ENCODE data around the gene FYB2.
"Not testable (repeated sequence)": the region's sequence is repeated elsewhere in the genome, so short reads cannot be mapped to it uniquely, and the experiment has no call there.

The FYB2 gene

GRCh38 chr1:56795870-56796269 lies 23.3 kb downstream of the FYB2 start:
- DNase-seq = no peak

GRCh38 chr1:56790036-56790435 lies 29.2 kb downstream of the FYB2 start:
- DNase-seq = no peak

- no peak for DNase-seq
These were observed 30.6 kb downstream of the FYB2 start for GRCh38 chr1:56788588-56788987.

- no peak for DNase-seq
These were observed 31.1 kb downstream of the FYB2 start for GRCh38 chr1:56788102-56788501.

GRCh38 chr1:56787330-56787729 lies 31.9 kb downstream of the FYB2 start:
- DNase-seq = no peak

DNA sequence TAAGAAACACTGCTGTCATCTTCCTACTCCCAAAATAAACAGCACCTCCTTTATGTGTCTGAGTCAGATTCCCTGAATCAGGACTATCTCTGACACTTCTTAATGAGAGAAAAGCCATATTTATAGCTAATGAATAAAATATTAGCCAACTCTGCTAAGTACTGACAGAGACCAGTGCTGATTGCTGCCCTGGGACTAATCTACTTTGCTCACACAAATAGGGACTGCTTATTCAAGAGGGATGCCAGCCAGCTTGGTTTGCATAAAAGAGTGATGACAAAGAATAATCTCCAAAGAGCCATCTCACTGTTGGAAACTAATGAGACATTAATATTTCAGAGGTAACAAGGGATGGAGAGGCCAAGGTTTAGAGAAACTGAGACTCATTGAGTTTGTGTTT lies 36.4 kb downstream of the FYB2 start:
- no peak for DNase-seq

- DNase-seq = no peak
These were observed 38.4 kb downstream of the FYB2 start for GRCh38 chr1:56780826-56781225.

DNA sequence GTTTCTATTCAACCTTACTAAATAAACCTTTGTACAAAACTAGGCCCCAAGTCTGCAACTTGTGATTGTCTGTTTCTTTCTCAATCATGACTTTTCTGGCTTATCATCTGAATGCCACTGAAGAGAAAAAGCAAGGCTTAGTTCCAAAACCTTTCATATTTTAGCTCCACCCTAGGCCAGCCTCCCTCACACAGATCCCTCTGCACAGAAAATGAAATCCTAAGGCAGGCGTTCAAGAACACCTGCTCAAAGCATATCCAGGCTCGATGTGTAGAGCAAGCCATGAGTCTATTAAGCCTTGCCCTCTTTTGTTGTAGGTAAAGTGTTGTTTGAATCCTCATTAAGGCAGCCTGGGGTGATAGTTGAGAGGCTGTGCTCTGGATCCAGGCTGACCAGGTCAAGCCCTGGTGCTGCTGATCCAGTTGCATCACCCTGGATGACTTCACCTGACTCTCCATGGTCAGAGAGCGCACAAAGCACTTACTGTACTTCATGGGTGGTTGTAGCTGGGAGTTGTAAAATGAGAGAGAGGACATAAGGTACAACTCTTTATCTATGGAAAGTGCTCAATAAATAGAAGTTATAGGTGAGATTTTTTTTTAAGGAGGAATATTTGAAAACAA lies 39.0 kb downstream of the FYB2 start:
- DNase-seq = no peak

DNA sequence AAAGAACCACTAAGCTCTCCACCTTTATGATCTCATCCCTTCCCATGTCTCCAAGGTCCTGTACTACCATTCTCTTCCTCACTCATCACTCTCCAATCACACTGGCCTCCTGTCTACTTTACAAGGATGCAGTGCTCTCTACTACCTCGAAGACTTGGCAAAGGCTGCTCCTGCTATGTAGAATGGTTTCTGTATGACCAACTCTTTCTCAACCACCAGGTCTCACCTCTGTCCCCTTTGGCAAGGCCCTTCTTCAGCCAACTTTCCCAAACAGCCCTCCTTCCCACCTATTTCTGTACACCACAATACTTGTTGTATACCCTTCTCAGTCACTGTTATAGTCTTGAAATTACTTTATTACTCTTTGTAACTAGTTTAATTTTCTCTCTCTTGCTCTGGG lies 41.2 kb downstream of the FYB2 start:
- no peak for DNase-seq

GRCh38 chr1:56774732-56775131 lies 44.5 kb downstream of the FYB2 start:
- DNase-seq = not testable (repeated sequence)

- no peak for DNase-seq
These were observed 45.1 kb downstream of the FYB2 start for GRCh38 chr1:56774067-56774609.

DNA sequence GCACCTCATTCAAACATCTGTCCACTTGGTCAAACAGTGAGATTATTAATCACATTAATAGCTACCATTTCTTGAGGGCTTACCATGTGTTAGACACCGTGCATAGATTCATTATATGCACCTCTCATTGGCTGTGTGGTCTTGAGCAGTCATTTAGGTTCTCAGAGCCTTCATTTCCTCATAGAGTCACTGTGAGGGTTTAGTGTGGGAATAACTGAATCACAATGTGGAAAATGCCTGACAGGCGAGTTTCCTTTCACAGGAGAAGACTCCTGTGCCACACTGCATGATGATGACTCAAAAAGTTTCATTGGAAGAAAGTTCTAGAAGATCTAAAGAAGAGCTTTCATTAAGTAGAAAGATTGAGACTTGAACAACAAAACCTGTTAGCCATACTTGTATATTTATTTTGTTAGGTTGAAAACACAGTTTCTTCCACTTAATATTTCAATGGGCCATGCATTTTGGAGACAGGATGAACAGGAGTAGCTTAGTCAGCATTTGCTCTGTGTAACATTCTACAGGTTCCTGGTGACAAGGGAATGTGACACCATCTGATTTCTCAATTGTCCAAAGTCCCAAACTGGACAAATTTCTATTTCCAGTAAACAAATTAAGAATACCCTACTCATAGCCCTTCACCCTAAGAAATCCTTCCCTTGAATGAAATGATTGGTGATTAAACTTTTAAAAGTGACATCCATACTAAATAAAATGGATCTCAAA lies 45.7 kb downstream of the FYB2 start:
- no peak for DNase-seq

- DNase-seq = no peak
These were observed 47.5 kb downstream of the FYB2 start for GRCh38 chr1:56771717-56772116.

DNA sequence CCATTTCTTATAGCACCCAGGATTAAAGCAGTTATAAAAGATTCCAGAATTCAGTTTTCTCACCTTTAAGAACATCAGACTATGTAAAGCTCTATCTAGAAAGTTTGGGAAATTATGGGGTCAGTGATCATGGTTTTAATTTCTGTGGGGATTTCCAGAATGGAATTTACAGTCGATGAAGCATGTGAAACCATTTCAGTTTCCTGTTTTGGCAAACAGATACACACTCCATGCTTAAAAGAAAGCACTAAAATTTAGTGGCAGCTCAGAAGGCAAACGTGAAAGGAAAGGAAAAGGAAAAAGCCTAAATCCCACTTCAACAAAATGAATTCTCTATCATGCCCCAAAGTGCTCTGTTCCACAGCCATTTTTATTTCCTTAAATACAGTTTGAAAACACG lies 60.4 kb downstream of the FYB2 start:
- no peak for DNase-seq

DNA sequence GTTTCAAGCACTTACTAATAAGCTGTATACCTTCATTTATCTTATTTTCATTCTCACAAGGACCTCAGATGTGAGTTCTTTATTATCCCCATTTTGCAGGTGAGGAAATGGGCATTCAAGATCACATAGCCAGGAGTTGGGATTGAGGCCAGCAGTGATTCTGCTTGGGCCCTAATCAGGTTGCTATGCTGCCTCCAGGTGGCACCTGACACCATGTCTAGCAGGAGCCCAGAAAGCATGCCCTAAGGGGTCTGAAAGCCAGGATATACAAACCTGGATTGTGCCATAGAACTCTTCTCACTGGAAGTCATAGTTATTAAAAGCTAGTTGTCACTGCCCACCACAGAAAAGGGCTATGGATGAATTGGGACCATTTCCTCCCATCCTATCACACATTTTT lies 61.1 kb downstream of the FYB2 start:
- no peak for DNase-seq

DNA sequence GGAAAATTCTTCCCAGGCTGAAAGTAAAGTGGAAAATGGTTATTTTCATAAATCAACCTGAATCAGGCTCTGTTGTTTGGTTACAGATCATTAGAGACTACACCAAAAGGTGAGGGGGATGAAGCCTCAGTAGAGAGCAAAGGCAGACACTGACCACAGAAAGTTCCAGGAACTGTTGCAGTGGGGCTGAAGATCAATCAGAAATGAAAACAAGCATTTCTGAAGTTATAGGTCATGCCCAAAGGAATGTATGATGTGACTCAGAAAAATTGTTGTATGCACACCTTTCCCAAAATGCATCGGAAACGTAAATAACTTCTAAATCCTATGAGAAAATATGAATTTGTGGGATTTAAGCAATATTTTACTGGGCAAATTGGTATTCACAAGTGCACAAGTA lies 63.3 kb downstream of the FYB2 start:
- no peak for DNase-seq

DNA sequence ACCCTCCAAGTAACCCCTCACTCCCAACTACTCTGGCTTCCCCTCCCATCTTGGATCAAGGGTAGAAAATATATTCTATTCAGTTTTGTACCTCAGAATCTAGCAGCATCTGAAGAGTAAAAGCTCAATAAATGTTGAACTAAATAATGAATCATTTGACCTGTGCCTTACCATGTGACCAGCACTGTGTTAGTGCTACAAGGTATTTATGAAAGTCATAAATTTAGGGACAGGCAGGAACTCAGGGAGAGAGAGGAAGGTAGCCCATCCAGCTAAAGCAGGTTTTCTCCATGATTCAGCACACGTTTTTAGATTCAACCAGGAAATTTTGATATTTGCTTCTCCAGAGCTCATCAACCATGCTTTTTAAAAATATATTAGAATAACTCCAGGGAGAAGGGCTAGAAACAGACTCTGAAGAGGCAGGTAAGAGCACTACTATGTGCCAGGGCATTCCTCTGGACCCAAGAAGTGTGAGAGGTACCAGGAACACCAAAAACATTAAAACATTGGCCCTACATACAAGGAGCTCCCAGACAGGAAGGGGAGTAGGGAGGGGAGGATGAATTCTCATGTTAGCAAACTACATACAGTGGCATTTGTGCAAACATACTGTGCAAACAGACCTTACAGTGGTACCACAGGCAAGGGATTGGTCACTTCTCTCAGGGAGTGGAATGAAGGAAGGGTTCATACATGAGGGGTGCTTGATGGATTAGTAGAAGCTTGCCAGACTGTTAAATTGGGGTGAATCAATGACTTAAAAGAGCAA lies 64.3 kb downstream of the FYB2 start:
- no peak for DNase-seq

GRCh38 chr1:56745231-56745630 lies 74.0 kb downstream of the FYB2 start:
- no peak for DNase-seq

- DNase-seq = no peak
These were observed 90.2 kb downstream of the FYB2 start for GRCh38 chr1:56728964-56729363.

- DNase-seq = no peak
These were observed 92.5 kb downstream of the FYB2 start for GRCh38 chr1:56726706-56727105.

- no peak for DNase-seq
These were observed 100.0 kb downstream of the FYB2 start for GRCh38 chr1:56719171-56719570.

DNA sequence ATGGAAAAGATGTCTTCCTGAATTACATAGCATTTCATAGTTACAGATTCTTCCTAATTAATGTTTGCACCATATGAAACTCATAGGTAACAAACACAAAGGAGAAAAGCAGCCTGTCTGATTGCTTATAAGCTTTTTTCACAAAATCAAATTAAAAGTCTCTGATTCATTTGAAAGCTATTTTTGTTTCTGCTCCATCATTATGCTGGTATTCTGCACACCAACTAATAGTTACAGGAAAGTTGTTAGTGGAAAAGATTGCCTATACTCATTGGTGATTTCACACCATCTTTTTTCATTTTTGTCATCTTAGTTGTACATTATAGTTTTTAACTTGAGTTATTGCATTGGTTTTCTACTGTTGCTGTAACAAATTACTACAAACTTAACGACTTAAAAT lies 104.0 kb downstream of the FYB2 start:
- DNase-seq = no peak

DNA sequence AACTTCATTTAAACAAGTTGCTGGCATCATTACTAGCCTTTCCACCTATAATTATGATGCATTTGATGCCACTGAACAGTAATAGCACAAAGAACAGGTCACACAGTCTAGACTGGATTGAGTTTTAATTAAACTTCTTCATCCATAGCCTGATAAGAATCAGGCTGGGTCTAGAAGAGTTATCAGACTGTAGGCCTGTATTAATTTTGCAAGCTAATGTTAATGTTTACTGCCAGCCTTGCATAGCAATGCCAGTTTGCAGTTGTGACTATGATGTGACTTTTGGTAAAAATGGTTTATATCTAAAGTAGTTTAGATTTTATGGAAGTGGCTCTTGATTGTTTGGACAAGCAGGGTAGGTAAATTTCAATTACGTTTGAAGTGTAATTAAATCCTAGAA lies 106.1 kb downstream of the FYB2 start:
- DNase-seq = no peak

- no peak for DNase-seq
These were observed 107.1 kb downstream of the FYB2 start for GRCh38 chr1:56712150-56712549.

All from NK-92 treated with Interleukin-12 subunit alpha and Interleukin-12 subunit beta, amount 100 ng/mL, for 24 hours (cell line).